Ramos (cell line): ENCODE results near the gene ATG4D.
"Not testable (repeated sequence)": the region's sequence is repeated elsewhere in the genome, so short reads cannot be mapped to it uniquely, and the experiment has no call there.

Experiments
- in situ Hi-C: fragments of 300-500 bp; cut with MboI; formaldehyde crosslinking; loops from one replicate; pipeline ENCODE4 v1.14.3; 2022; ENCODE audit warnings: low sequenced_read_pairs; ENCODE audit not compliant: unreplicated experiment

The ATG4D gene

GRCh38 chr19:10573793-10574192 lies 30.1 kb downstream of the ATG4D start:
- in situ Hi-C loops = not testable (repeated sequence)

- in situ Hi-C loops = no loop called here
Observed at GRCh38 chr19:10574462-10574861, 30.8 kb downstream of the ATG4D start.

- in situ Hi-C loops = no loop called here
Observed at GRCh38 chr19:10575011-10575716, 31.5 kb downstream of the ATG4D start.

- in situ Hi-C loops = no loop called here
Observed at GRCh38 chr19:10577951-10578350, 34.2 kb downstream of the ATG4D start.

GRCh38 chr19:10580979-10581631 lies 37.4 kb downstream of the ATG4D start:
- in situ Hi-C loops = loop anchor here (5.0 kb wide), 2 partner anchors 61 to 116 kb away; no protein-coding TSS in a partner anchor

- in situ Hi-C loops = loop anchor here (5.0 kb wide), 2 partner anchors 60 to 115 kb away; no protein-coding TSS in a partner anchor
Observed at GRCh38 chr19:10582091-10582490, 38.4 kb downstream of the ATG4D start.

GRCh38 chr19:10583036-10583776 lies 39.5 kb downstream of the ATG4D start:
- in situ Hi-C loops = loop anchor here (5.0 kb wide), 2 partner anchors 59 to 114 kb away; no protein-coding TSS in a partner anchor

- in situ Hi-C loops = no loop called here
Observed at GRCh38 chr19:10586396-10586795, 42.7 kb downstream of the ATG4D start.

- in situ Hi-C loops = no loop called here
Observed at GRCh38 chr19:10587022-10587838, 43.5 kb downstream of the ATG4D start, which contains the start of gene AP1M2. Gene AP1M2, minus strand, starts transcription at chr19:10587312. Its CDS starts 81 bp downstream, at chr19:10587231.

- in situ Hi-C loops = no loop called here
Observed at GRCh38 chr19:10587839-10588150, 44.1 kb downstream of the ATG4D start.

GRCh38 chr19:10593148-10593547 lies 49.4 kb downstream of the ATG4D start:
- in situ Hi-C loops = no loop called here

- in situ Hi-C loops = no loop called here
Observed at GRCh38 chr19:10593820-10594637, 50.3 kb downstream of the ATG4D start.

- in situ Hi-C loops = no loop called here
Observed at GRCh38 chr19:10600149-10600548, 56.4 kb downstream of the ATG4D start.

- in situ Hi-C loops = no loop called here
Observed at GRCh38 chr19:10601999-10602329, 58.3 kb downstream of the ATG4D start.

- in situ Hi-C loops = no loop called here
Observed at GRCh38 chr19:10602330-10603083, 58.8 kb downstream of the ATG4D start.
